IMR-90 (cell line): ENCODE data around the gene MPP2. TPM values are rescaled to one million over a fixed set of nuclear protein-coding genes. Genes with fewer than 3 reads are reported as not detected.

Experiments used
- ATAC-seq: fragments of 200-7000 bp; cut with Tn5 transposase; 2 replicates; pipeline ENCODE4 v1.9.1; 2020; ENCODE audit warnings: low read depth, mild to moderate bottlenecking, moderate library complexity
- BruUV-seq: library from RNA; stranded (reverse); fragments of 400-500 nt; replicated peaks from 2 replicates; lab custom pipeline; 2021; lab: Mats Ljungman, UMichigan
- CTCF ChIA-PET: fragments of 300-600 bp; formaldehyde crosslinking; extraction: SDS; loops from one replicate; lab custom pipeline; 2021; ENCODE audit warnings: antibody characterized with exemption; lab: Yijun Ruan, JAX
- POLR2A ChIA-PET: fragments of 300-600 bp; sonication (Branson Sonifier 250); formaldehyde crosslinking; loops from one replicate; lab custom pipeline; 2022; ENCODE audit warnings: antibody characterized with exemption; ENCODE audit not compliant: unreplicated experiment; lab: Charles Lee
- DNase-seq: peaks from one replicate; pipeline ENCODE4 v3.0.0; 2013
- H2AFZ ChIP-seq: replicated peaks from 2 replicates; pipeline ENCODE3; 2013; ENCODE audit warnings: low read length, mild to moderate bottlenecking; ENCODE audit not compliant: poor library complexity
- H2AK5ac ChIP-seq: 2 replicates; pipeline ENCODE4 v1.6.1; 2013; ENCODE audit warnings: low read depth, low read length, inconsistent platforms
- H2AK9ac ChIP-seq: replicated peaks from 2 replicates; pipeline ENCODE3; 2013; ENCODE audit warnings: mild to moderate bottlenecking, low read depth, low read length, moderate library complexity; ENCODE audit not compliant: poor library complexity
- H2BK120ac ChIP-seq: 2 replicates; pipeline ENCODE4 v1.6.1; 2013; ENCODE audit warnings: low read depth, low read length, inconsistent platforms
- H2BK15ac ChIP-seq: 3 replicates; pipeline ENCODE4 v1.6.1; 2013; ENCODE audit warnings: low read depth, low read length, inconsistent platforms
- H2BK20ac ChIP-seq: 2 replicates; pipeline ENCODE4 v1.6.1; 2013; ENCODE audit warnings: low read depth, mild to moderate bottlenecking, inconsistent platforms, low read length, moderate library complexity
- H2BK5ac ChIP-seq: 2 replicates; pipeline ENCODE4 v1.6.1; 2013; ENCODE audit warnings: mild to moderate bottlenecking, low read depth, low read length, inconsistent platforms; ENCODE audit not compliant: poor library complexity, severe bottlenecking
- H3K14ac ChIP-seq: replicated peaks from 2 replicates; pipeline ENCODE4 v1.6.1; 2013; ENCODE audit warnings: low read depth, low read length, inconsistent platforms
- H3K18ac ChIP-seq: 2 replicates; pipeline ENCODE4 v1.6.1; 2013; ENCODE audit warnings: low read depth, low read length, control low read depth
- H3K23ac ChIP-seq: 2 replicates; pipeline ENCODE4 v1.6.1; 2013; ENCODE audit warnings: low read depth, low read length, inconsistent platforms
- H3K27ac ChIP-seq: 2 replicates; pipeline ENCODE4 v1.5.1; 2013; ENCODE audit warnings: mild to moderate bottlenecking, control low read depth, low read length; ENCODE audit not compliant: insufficient read depth
- H3K27me3 ChIP-seq: 2 replicates; pipeline ENCODE4 v1.6.1; 2013; ENCODE audit warnings: low read length; ENCODE audit not compliant: control insufficient read depth, insufficient read depth
- H3K36me3 ChIP-seq: 2 replicates; pipeline ENCODE4 v1.6.1; 2013; ENCODE audit warnings: low read length, mixed read lengths; ENCODE audit not compliant: control insufficient read depth, insufficient read depth
- H3K4ac ChIP-seq: 2 replicates; pipeline ENCODE4 v1.6.1; 2013; ENCODE audit warnings: low read depth, low read length, inconsistent platforms
- H3K4me1 ChIP-seq: 2 replicates; pipeline ENCODE4 v1.6.1; 2013; ENCODE audit warnings: low read length, mixed read lengths; ENCODE audit not compliant: control insufficient read depth, insufficient read depth
- H3K4me2 ChIP-seq: 2 replicates; pipeline ENCODE4 v1.6.1; 2013; ENCODE audit warnings: low read depth, mild to moderate bottlenecking, control low read depth, low read length, moderate library complexity
- H3K4me3 ChIP-seq: 2 replicates; pipeline ENCODE4 v1.5.1; 2013; ENCODE audit warnings: low read depth, mild to moderate bottlenecking, control low read depth, low read length, moderate library complexity; ENCODE audit not compliant: insufficient read depth
- H3K56ac ChIP-seq: 2 replicates; pipeline ENCODE4 v1.6.1; 2013; ENCODE audit warnings: low read length, inconsistent platforms; ENCODE audit not compliant: insufficient read depth; ENCODE audit errors: extremely low read depth
- H3K79me1 ChIP-seq, 2 experiments: 2 replicates each; pipeline ENCODE4 v1.6.1; 2013; ENCODE audit warnings: low read length in 2 of 2, inconsistent platforms in 1 of 2, low read depth in 1 of 2
- H3K9ac ChIP-seq: 2 replicates; pipeline ENCODE4 v1.6.1; 2013; ENCODE audit warnings: low read depth, low read length, control low read depth
- H3K9me1 ChIP-seq: 2 replicates; pipeline ENCODE4 v1.6.1; 2013; ENCODE audit warnings: low read length, inconsistent platforms; ENCODE audit not compliant: insufficient read depth
- H3K9me3 ChIP-seq: 2 replicates; pipeline ENCODE4 v1.6.1; 2013; ENCODE audit warnings: low read length; ENCODE audit not compliant: control insufficient read depth, insufficient read depth
- H4K20me1 ChIP-seq: 2 replicates; pipeline ENCODE4 v1.6.1; 2013; ENCODE audit warnings: low read length, inconsistent platforms; ENCODE audit not compliant: insufficient read depth
- H4K5ac ChIP-seq: 2 replicates; pipeline ENCODE4 v1.6.1; 2013; ENCODE audit warnings: mild to moderate bottlenecking, low read depth, low read length, control low read depth
- H4K8ac ChIP-seq, 2 experiments: 2 replicates each; pipeline ENCODE4 v1.6.1; 2013; ENCODE audit warnings: low read depth in 2 of 2, low read length in 2 of 2, control low read depth in 1 of 2, inconsistent platforms in 1 of 2
- H4K91ac ChIP-seq: 2 replicates; pipeline ENCODE4 v1.6.1; 2013; ENCODE audit warnings: low read depth, low read length, inconsistent platforms; ENCODE audit not compliant: insufficient read depth
- BHLHE40 ChIP-seq: fragments of 150-350 bp; IDR thresholded peaks from 2 replicates; pipeline ENCODE4 v1.6.1; 2016; ENCODE audit warnings: mild to moderate bottlenecking, low read depth, low read length
- FOS ChIP-seq: fragments of 150-350 bp; IDR thresholded peaks from 2 replicates; pipeline ENCODE4 v1.6.1; 2016; ENCODE audit warnings: low read depth, low read length
- MAZ ChIP-seq: IDR thresholded peaks from 2 replicates; pipeline ENCODE4 v1.6.1; 2012; ENCODE audit warnings: low read depth, mild to moderate bottlenecking, low read length, improper control_type of control experiment, moderate library complexity, borderline replicate concordance
- MXI1 ChIP-seq: IDR thresholded peaks from 2 replicates; pipeline ENCODE4 v1.6.1; 2012; ENCODE audit warnings: low read depth, mild to moderate bottlenecking, low read length, moderate library complexity, borderline replicate concordance
- RAD21 ChIP-seq: IDR thresholded peaks from 2 replicates; pipeline ENCODE4 v1.6.1; 2012; ENCODE audit warnings: low read length, improper control_type of control experiment
- RFX5 ChIP-seq: IDR thresholded peaks from 2 replicates; pipeline ENCODE4 v1.8.0; 2012; ENCODE audit warnings: low read depth, mild to moderate bottlenecking, low read length, moderate library complexity
- WGBS, 2 experiments: methylation state at CpG; one replicate each; pipeline versions ENCODE4 v1.1.5 to v1.1.7; 2013; ENCODE audit warnings: missing lambda C conversion rate in 2 of 2; ENCODE audit not compliant: insufficient read length in 1 of 2; ENCODE audit errors: extremely low coverage in 2 of 2; 5-methylcytosine and 5-hydroxymethylcytosine counted together
- dilution Hi-C: fragments of 300-500 bp; cut with HindIII; formaldehyde crosslinking; loops from one replicate; pipeline ENCODE4 v1.14.3; 2018; ENCODE audit warnings: low sequenced_read_pairs; ENCODE audit not compliant: unreplicated experiment
- in situ Hi-C: fragments of 300-500 bp; cut with MboI; formaldehyde crosslinking; loops from 3 replicates; pipeline ENCODE4 v1.14.3; 2019; ENCODE audit warnings: low sequenced_read_pairs, inconsistent platforms, mixed read lengths
- intact Hi-C: fragments of 100-400 bp; cut with micrococcal nuclease; formaldehyde crosslinking; loops from 2 replicates; pipeline ENCODE4 v1.10.0; 2022
- polyA plus RNA-seq, 3 experiments: library from polyadenylated mRNA; depleted of rRNA; stranded (reverse); fragments of >200 nt; gene quantifications; 2 replicates each; pipeline ENCODE4 v1.2.3, GENCODE V29; 2012; ENCODE audit warnings: low replicate concordance in 1 of 3
- total RNA-seq: library from RNA; depleted of rRNA; stranded (reverse); fragments of >200 nt; gene quantifications from 2 replicates; pipeline ENCODE4 v1.2.3, GENCODE V29; 2012
- TF ChIP-seq, protein P1 (sequence below): conservative IDR thresholded peaks from 2 replicates; pipeline ENCODE4 v1.5.1; 2012; ENCODE audit warnings: mild to moderate bottlenecking, low read depth, low read length, improper control_type of control experiment

MPP2 gene
- total and polyA plus RNA-seq, 2 of the 4 experiments (the other 2 are of a cell fraction): 3.2 to 3.8 TPM

DNA sequence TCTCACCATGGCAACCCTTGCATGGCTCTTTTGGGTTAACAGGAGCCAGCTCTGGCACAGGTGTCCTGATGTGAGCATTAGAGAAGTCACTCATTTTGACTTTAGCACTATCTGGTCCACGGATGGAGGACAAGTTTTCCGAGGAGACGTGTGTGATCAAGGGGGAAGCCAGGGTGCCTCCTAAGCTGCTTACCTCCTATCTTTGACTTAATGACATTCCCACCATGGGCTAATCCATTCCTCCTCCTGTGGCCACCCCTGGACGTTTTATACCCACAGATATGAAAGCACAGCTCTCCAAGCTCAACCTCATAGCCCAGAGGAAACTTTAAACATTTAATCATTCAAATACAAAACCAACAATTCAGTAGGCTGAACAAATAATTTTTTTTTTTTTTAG lies 18.8 kb downstream of the MPP2 start:
- in situ Hi-C loops: no loop called here
- Histone ChIP-seq H2BK5ac (no peak overlapping the region), H2BK15ac (no peak overlapping the region), H2AK5ac (no peak overlapping the region), H3K27me3 (peaks cover 12% of the 10 kb centered on the region), H4K91ac (no peak overlapping the region), H3K4me2 (no peak overlapping the region), H3K4ac (no peak overlapping the region), H3K4me1 (no peaks in the 10 kb centered on the region), H2AK9ac (no peak overlapping the region), H3K9me1 (no peaks in the 10 kb centered on the region), H3K23ac (no peak overlapping the region), H4K5ac (no peak overlapping the region), H3K18ac (no peak overlapping the region), H3K9ac (no peak overlapping the region), H2AFZ (no peak overlapping the region), H3K27ac (no peak overlapping the region), H4K20me1 (no peaks in the 10 kb centered on the region), H2BK20ac (no peak overlapping the region), H3K79me1 (no peaks in the 10 kb centered on the region), H3K56ac (no peak overlapping the region), H2BK120ac (no peak overlapping the region), H3K4me3 (no peak overlapping the region), H3K9me3 (no peaks in the 10 kb centered on the region), H3K14ac (no peak overlapping the region), H4K8ac (no peak overlapping the region), H3K36me3 (no peaks in the 10 kb centered on the region)
- intact Hi-C loops: no loop called here
- no TSS peak for BruUV-seq
- ChIA-PET CTCF (interaction anchor here (0.6 to 2.6 kb wide), 2 partner anchors 10 to 453 kb away, joined by 5 to 8 read pairs; no protein-coding TSS in a partner anchor), POLR2A (no interaction called here)
- no peak for TF ChIP-seq FOS
- TF ChIP-seq BHLHE40: no peak
- TF ChIP-seq MXI1: no peak
- TF ChIP-seq MAZ: no peak
- TF ChIP-seq, protein P1, sequence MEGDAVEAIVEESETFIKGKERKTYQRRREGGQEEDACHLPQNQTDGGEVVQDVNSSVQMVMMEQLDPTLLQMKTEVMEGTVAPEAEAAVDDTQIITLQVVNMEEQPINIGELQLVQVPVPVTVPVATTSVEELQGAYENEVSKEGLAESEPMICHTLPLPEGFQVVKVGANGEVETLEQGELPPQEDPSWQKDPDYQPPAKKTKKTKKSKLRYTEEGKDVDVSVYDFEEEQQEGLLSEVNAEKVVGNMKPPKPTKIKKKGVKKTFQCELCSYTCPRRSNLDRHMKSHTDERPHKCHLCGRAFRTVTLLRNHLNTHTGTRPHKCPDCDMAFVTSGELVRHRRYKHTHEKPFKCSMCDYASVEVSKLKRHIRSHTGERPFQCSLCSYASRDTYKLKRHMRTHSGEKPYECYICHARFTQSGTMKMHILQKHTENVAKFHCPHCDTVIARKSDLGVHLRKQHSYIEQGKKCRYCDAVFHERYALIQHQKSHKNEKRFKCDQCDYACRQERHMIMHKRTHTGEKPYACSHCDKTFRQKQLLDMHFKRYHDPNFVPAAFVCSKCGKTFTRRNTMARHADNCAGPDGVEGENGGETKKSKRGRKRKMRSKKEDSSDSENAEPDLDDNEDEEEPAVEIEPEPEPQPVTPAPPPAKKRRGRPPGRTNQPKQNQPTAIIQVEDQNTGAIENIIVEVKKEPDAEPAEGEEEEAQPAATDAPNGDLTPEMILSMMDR: no peak
- no peak for TF ChIP-seq RAD21
- TF ChIP-seq RFX5: no peak
- DNase-seq (no peak), ATAC-seq (no peak)
- dilution Hi-C loops: no loop called here
- WGBS, 2 experiments: 33% methylated on average over 1 of the region's 4 CpGs; no CpG with 5 or more reads in 1 of the 2 experiments
